IPS-18c (cell line): ENCODE measurements around the gene SFRP2.

ENCODE experiments used
- H3K4me3 ChIP-seq: 2 replicates; pipeline ENCODE4 v1.7.0; 2013; ENCODE audit warnings: low read depth, mild to moderate bottlenecking, low read length, moderate library complexity; ENCODE audit not compliant: insufficient read depth
- H3K9me3 ChIP-seq: one replicate; pipeline ENCODE4 v1.6.1; 2013; ENCODE audit warnings: mild to moderate bottlenecking, low read length, moderate library complexity; ENCODE audit not compliant: control insufficient read depth, insufficient read depth

The SFRP2 gene, protein sequence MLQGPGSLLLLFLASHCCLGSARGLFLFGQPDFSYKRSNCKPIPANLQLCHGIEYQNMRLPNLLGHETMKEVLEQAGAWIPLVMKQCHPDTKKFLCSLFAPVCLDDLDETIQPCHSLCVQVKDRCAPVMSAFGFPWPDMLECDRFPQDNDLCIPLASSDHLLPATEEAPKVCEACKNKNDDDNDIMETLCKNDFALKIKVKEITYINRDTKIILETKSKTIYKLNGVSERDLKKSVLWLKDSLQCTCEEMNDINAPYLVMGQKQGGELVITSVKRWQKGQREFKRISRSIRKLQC

DNA sequence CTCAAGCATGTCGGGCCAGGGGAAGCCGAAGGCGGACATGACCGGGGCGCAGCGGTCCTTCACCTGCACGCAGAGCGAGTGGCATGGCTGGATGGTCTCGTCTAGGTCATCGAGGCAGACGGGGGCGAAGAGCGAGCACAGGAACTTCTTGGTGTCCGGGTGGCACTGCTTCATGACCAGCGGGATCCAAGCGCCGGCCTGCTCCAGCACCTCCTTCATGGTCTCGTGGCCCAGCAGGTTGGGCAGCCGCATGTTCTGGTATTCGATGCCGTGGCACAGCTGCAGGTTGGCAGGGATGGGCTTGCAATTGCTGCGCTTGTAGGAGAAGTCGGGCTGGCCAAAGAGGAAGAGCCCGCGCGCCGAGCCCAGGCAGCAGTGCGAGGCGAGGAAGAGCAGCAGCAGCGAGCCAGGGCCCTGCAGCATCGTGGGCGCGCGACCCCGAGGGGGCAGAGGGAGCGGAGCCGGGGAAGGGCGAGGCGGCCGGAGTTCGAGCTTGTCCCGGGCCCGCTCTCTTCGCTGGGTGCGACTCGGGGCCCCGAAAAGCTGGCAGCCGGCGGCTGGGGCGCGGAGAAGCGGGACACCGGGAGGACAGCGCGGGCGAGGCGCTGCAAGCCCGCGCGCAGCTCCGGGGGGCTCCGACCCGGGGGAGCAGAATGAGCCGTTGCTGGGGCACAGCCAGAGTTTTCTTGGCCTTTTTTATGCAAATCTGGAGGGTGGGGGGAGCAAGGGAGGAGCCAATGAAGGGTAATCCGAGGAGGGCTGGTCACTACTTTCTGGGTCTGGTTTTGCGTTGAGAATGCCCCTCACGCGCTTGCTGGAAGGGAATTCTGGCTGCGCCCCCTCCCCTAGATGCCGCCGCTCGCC lies at the start of gene SFRP2:
Gene SFRP2 (minus strand): TSS at position 671 of the 864 bp plus-strand sequence. CDS start 248 bp downstream, at position 423.
- Histone ChIP-seq H3K4me3 (peak within 1 kb of the TSS; percentile 88), H3K9me3 (no peaks in the 10 kb centered on the region)

DNA sequence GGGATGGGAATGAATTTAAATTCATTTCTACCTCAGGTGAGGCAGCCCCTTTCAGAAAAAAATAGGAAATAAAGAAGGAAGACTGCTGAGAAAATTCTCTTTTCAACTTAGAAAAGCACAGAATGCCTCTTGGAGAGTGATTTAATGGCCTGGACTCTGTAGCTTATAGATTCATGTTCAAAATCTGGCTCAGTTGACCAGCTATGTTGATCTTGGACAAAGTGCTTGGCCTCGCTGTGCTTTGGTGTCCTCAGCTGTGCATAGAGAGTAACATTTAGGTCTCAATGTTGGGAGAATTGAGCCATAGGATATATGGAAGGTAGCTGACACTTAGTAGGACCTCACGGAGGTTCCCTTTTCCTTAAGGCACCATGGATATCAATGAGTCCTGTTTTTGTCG lies 49.7 kb upstream of the SFRP2 start:
- H3K9me3 ChIP-seq, result no peaks in the 10 kb centered on the region
- no peak overlapping the region for H3K4me3 ChIP-seq

DNA sequence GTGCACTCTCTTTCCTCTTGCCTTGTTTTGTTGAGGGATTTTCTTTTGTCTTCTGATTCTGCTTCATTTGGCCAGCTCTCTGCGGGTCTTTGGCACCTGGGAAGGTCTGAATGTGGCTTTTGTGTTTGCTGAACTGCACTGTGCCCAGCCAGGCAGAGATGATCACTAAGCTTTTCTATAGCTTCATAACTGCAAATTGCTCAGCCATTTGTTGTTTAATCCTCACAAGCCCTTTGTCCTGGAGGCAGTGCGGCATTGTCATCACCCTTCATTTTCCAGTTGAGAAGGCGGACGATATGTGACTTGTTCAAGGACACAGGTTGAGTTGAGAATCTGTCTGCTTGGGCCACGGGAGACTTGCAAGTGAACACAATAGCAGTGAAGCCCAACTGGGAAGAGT lies 46.0 kb upstream of the SFRP2 start:
- Histone ChIP-seq H3K4me3 (no peak overlapping the region), H3K9me3 (no peaks in the 10 kb centered on the region)

DNA sequence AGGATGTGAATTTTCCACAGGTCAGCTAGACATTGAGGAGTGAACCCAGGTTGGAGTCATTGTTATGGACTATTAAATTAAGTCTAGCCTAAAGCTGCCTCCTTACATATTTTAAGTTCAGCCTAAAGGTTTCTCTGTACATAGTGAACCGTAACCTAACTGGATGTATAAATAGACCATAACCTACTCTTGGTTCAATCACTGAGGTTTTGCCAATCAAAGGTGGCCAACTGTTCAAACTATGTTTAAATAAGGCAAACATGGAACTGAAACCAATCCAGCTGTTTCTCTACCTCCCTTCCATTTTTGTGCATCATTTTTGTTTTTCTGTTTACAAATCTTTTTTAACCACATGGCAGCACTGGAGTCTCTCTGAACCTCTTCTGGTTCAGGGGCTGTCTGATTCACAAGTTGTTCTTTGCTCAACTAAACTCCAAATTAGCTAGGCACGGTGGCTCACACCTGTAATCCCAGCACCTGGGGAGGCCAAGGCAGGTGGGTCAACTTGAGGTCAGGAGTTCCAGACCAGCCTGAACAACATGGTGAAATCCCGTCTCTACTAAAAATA lies 43.9 kb upstream of the SFRP2 start:
- H3K9me3 ChIP-seq, result no peaks in the 10 kb centered on the region
- H3K4me3 ChIP-seq, result no peak overlapping the region

DNA sequence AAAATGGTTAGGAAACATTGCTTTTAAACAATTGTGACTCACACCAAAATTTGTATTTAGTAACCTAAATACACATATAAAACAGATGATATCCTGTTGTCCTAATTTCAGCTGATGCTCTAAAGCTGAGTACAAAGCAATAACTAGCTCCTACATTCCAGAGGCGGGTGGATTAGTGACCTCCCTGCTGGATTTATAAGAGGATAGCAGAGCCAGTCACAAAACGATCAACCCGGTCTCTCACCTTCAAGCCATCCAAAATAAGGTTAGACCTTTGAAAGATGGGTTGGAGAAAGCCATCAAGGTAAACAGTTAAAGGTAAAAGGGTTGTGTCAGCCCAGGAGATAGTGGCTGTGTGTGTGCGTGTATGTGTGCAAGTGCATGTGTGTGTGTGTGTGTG lies 43.2 kb upstream of the SFRP2 start:
- Histone ChIP-seq H3K9me3 (no peaks in the 10 kb centered on the region), H3K4me3 (no peak overlapping the region)

DNA sequence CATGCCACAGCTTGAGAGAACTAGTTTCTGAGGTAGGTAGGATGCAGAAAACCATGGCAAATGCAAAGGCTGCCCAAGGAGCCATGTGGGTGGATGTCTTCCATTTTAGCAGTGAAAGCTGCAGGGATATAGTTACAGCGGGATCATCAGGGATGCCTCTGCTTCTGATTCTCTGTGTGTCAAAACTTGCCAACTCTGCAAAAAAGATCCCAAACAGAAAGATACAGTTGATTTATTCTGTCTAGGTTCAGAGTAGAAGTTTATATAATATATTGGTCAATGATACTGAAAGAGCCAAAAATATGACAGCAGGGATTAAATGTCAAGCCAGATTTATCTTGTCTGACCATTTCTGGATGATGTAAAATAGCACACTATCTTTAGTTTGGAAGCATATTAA lies 42.4 kb upstream of the SFRP2 start:
- Histone ChIP-seq H3K9me3 (no peaks in the 10 kb centered on the region), H3K4me3 (no peak overlapping the region)

DNA sequence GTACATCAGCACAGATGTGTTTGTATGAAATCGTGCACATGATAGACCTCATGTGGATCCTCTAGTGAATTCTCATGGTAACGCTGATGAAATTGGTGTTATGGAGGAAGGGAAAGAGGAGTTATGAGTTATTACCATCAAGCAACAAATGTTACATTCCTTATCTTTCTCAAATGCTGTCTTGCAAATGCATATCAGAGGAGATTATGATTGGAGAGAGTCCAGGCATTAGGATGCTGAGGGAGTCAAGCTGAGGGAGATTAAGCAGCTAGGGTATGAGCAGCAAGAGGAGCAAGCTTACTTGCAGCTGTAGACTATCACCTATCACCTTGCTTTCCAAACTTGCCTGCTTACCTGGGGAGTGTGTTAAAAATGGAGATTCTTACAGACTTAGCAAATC lies 36.8 kb upstream of the SFRP2 start:
- Histone ChIP-seq H3K4me3 (no peak overlapping the region), H3K9me3 (no peaks in the 10 kb centered on the region)

DNA sequence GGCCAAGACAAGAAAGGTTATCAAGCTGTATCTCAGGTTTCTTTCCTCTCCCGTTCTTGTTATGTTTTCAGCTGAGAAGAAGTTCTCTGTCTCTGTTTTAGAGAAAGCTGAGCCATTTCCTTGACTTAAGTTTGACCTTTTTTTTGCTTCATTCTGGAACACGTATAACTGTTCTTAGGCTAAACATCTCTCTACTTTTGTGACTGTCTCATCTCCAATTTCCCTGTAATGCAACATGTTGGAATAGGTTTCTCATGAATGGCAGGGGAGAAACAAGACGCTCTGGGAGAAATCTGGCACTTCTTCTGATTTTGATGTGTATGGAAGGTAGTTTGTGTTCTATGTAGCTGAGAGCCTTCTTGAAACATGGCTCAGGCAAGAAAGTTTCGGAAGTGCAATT lies 36.2 kb upstream of the SFRP2 start:
- H3K4me3 ChIP-seq, result no peak overlapping the region

DNA sequence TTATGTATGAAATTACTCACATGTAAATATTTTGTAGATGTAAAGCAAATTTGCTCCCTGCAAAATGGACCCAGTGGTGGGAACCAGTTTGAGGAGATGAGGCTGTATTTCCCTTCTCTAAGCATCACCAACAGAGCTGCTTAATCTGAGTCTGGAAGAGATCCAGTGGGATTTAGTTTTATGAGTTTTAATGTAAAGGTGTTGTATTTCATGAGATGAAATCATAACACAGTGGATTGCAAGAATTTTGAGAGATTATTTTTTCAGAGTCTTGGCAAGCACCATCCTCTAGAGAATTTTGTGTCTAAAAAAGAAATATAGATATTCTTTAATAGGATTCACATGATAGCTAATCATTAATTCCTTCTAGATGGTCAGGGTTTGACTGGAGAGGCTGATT lies 35.6 kb upstream of the SFRP2 start:
- H3K9me3 ChIP-seq, result no peaks in the 10 kb centered on the region
- H3K4me3 ChIP-seq, result no peak overlapping the region

More for the DNA sequence above, 36.2 kb upstream of the SFRP2 start:
- no peaks in the 10 kb centered on the region for H3K9me3 ChIP-seq

DNA sequence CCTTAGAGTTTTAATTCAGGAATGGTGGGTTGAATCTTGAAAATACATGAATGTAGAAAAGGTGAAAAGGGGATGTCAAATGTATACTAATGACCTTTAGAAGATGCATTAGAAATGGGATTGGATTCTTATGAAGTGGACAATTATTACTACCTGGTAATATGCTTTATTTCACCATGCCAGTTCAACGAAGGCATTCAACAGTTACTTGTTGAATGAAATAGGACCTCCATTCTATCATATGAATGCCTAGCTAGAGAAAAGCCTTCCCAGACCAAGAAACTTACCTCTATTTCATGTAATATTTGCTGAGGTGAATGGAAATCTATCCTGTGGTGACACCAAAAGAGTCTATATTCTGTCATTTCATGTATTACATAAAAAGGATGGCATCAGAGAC lies 34.6 kb upstream of the SFRP2 start:
- H3K4me3 ChIP-seq, result no peak overlapping the region
- H3K9me3 ChIP-seq, result no peaks in the 10 kb centered on the region

DNA sequence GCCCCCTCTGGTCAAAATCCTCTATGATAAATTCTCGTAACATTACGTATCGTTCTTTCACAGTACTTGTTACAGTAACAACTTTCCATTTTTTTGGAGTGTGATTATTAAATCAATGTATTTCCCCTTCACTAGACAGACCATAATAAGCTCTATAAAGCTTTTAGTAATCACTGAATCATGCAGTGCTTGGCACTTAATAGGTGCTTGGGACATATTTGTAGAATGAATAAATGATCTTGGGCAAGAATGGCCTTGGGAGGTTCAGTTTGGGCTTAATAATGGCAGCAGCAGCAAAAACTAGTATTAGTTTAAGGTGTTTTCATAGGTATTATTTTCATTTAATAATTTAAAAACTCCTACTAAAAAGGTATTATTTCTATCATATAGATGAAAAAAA lies 33.4 kb upstream of the SFRP2 start:
- H3K9me3 ChIP-seq, result no peaks in the 10 kb centered on the region
- H3K4me3 ChIP-seq, result no peak overlapping the region

DNA sequence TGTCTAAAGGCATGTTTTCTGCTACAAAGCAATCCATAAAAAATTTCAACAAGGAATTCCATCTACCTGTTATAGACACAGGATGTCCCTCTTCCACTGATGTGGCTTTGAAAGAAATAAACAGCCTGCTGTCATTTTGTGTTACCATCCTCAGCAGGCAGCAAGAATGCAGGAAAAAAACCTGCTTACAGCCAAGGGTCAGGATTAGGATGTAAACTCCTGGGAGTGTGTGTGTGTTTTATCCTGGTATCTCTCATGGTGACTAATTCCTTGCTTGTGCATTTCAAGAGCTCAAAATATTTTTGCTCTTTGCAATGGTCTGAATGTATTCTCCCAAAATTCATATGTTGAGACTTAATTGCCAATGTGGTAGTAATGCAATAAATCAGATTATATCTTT lies 28.6 kb upstream of the SFRP2 start:
- H3K4me3 ChIP-seq, result no peak overlapping the region
- no peaks in the 10 kb centered on the region for H3K9me3 ChIP-seq

DNA sequence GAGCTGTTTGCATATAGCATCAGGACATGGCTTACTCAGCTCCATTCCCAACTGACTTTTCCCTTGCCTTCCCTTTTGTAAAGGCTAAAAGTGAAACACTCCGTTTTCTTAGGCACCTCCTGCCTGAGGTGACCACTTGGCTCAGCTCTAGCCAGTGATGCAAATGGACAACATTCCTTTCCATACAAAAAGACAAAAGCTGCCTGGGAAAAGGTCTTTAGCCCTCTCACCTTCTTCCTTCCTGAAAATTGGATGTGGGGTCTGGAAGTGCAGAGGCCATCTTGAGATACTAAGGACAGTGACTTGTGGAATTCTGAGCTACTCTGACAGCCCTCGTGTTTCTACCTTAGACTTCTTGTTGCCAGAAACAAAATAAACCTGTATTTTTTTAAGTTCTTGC lies 27.7 kb upstream of the SFRP2 start:
- no peak overlapping the region for H3K4me3 ChIP-seq
- no peaks in the 10 kb centered on the region for H3K9me3 ChIP-seq

DNA sequence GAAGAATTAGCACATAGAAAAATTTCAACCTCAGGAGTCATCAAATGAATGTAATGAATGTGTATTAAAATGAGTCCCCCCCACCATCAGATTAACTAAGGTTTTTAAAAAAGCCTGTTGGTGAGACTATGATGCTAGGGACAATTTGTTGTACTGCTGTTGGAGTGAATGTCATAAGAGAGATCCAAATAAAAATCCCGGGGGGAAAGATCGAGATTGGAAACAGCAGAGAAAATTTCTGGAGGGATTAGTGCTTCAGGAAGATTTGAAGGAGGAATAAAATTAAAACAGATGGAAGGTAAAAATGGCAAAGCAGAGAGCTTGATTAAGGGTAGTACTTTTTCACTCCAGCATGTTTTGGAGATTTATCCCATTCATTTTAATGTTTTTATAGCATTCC lies 25.9 kb upstream of the SFRP2 start:
- Histone ChIP-seq H3K4me3 (no peak overlapping the region), H3K9me3 (no peaks in the 10 kb centered on the region)

DNA sequence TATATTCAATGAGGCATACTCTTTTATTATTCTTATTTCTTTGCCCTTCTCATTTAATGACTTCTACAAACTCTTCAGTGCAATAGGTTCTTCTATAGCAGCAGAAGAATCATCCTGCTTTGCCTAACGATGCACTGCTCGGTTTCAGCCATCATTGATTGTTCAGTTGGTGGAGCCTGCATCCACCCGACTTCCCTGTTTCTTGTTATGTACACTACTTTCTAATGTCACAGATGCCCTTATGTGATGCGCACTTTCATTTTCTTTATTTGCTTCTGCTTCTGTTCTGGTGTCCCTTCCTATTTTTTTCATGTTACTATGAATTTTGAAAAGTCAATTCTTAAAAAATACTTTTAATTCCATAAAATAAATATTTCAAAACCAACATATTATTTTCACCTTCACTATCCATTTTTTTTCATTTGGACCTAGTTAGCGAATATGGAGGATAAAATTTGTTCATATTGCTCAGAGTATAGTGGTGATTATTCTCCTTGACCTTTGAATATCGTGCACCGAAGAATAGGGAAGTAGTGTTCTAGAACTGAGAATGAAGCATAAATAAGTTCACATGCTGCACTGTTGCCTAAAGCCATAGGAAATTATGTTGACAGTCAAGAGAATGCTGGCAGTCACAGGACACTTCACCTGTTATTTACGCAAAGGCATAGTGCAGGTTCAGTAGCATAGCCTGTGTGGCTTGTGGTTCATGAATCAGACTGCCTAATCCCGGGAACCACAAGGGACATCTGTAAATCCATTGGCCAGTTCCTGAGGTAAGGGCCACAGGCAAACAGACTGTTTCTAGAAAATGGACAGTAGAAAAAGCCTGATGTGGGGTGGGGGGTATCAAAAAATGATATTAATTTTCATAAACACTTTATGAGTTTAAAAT lies 21.3 kb upstream of the SFRP2 start:
- Histone ChIP-seq H3K9me3 (no peaks in the 10 kb centered on the region), H3K4me3 (no peak overlapping the region)

DNA sequence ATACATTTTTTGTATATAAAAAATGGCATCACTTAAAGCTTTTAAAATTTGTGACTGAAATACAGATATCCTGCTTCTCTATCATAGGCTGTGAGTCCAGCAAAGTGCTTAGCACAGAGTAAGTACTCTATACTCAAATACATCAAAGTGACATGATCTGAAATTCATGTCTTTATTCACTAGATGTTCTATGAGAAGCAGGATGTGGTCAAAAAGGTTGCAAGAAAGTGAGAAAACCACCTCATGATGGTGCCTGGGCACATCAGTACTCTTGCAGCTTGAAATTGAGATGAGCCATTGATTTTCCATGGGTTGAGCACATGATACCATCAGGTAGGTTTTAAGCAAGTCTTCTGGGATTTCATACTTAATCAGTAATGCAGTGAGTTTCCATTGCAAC lies 20.4 kb upstream of the SFRP2 start:
- no peak overlapping the region for H3K4me3 ChIP-seq
- no peaks in the 10 kb centered on the region for H3K9me3 ChIP-seq

DNA sequence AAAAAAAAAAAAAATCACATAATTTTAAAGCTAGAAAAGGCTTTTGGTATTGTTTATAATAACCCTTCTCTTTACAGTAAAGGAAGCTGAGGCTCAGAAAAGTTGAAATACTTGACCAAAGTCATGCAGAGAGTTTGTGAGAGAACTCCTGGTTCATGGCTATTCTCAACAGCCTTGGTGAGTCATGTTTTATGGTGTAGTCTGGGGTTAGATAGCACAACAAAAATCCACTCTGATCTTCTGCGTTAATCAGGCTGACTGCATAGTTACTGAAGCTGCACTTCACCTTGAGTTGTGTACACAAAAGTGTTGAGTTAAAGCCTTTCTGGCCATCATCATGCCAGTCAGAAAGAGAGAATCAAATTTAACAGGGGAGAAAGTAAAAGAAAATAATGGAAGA lies 19.3 kb upstream of the SFRP2 start:
- no peak overlapping the region for H3K4me3 ChIP-seq
- H3K9me3 ChIP-seq, result no peaks in the 10 kb centered on the region
